ENCODE measurements around the gene ASXL3. TPM values are rescaled to one million over a fixed set of nuclear protein-coding genes. Genes with fewer than 3 reads are reported as not detected.

The ASXL3 gene
- polyA plus RNA-seq, 2 donors: 0.02 to 0.06 TPM

GRCh38 chr18:33666915-33667314 is 88.9 kb downstream of the ASXL3 start:
- 96 to 98% methylated on average over 2 of the region's 2 CpGs for WGBS, 2 donors
- Histone ChIP-seq H3K4me1 (ENCODE audit: control insufficient read depth in 2 of 2, insufficient read depth in 2 of 2, low read length in 1 of 2) (no peaks in the 10 kb centered on the region), H3K4me3 (ENCODE audit: low read depth in 1 of 2, low read length in 2 of 2) (no peak overlapping the region), H3K36me3 (ENCODE audit: control insufficient read depth in 2 of 2, insufficient read depth in 2 of 2, low read length in 1 of 2) (no peaks in the 10 kb centered on the region), H3K27ac (ENCODE audit: low read depth in 2 of 2, low read length in 1 of 2) (no peak overlapping the region), H3K9me3 (ENCODE audit: control insufficient read depth in 2 of 2, insufficient read depth in 1 of 2, low read depth in 1 of 2, low read length in 1 of 2) (no peaks in the 10 kb centered on the region), H3K27me3 (ENCODE audit: control insufficient read depth in 1 of 2, insufficient read depth in 2 of 2, low read length in 2 of 2) (no peaks in the 10 kb centered on the region)

- WGBS, 2 donors: 73 to 74% methylated on average over 5 of the region's 5 CpGs
- Histone ChIP-seq H3K4me3 (ENCODE audit: low read depth in 1 of 2, low read length in 2 of 2) (no peak overlapping the region), H3K36me3 (ENCODE audit: control insufficient read depth in 2 of 2, insufficient read depth in 2 of 2, low read length in 1 of 2) (no peaks in the 10 kb centered on the region), H3K27me3 (ENCODE audit: control insufficient read depth in 1 of 2, insufficient read depth in 2 of 2, low read length in 2 of 2) (no peaks in the 10 kb centered on the region), H3K4me1 (ENCODE audit: control insufficient read depth in 2 of 2, insufficient read depth in 2 of 2, low read length in 1 of 2) (no peaks in the 10 kb centered on the region), H3K27ac (ENCODE audit: low read depth in 2 of 2, low read length in 1 of 2) (no peak overlapping the region), H3K9me3 (ENCODE audit: control insufficient read depth in 2 of 2, insufficient read depth in 1 of 2, low read depth in 1 of 2, low read length in 1 of 2) (no peaks in the 10 kb centered on the region)
Observed at GRCh38 chr18:33669589-33669988, 91.6 kb downstream of the ASXL3 start.

- 92 to 95% methylated on average over 6 of the region's 6 CpGs for WGBS, 2 donors
- H3K27me3 ChIP-seq (ENCODE audit: control insufficient read depth in 1 of 2, insufficient read depth in 2 of 2, low read length in 2 of 2): no peaks in the 10 kb centered on the region
Observed at GRCh38 chr18:33670029-33670428, 92.0 kb downstream of the ASXL3 start.

GRCh38 chr18:33673689-33674088 is 95.7 kb downstream of the ASXL3 start:
- Histone ChIP-seq H3K9me3 (ENCODE audit: control insufficient read depth in 2 of 2, insufficient read depth in 1 of 2, low read depth in 1 of 2, low read length in 1 of 2) (no peaks in the 10 kb centered on the region), H3K27ac (ENCODE audit: low read depth in 2 of 2, low read length in 1 of 2) (no peak overlapping the region), H3K4me1 (ENCODE audit: control insufficient read depth in 2 of 2, insufficient read depth in 2 of 2, low read length in 1 of 2) (no peaks in the 10 kb centered on the region), H3K36me3 (ENCODE audit: control insufficient read depth in 2 of 2, insufficient read depth in 2 of 2, low read length in 1 of 2) (no peaks in the 10 kb centered on the region), H3K4me3 (ENCODE audit: low read depth in 1 of 2, low read length in 2 of 2) (no peak overlapping the region), H3K27me3 (ENCODE audit: control insufficient read depth in 1 of 2, insufficient read depth in 2 of 2, low read length in 2 of 2) (no peaks in the 10 kb centered on the region)
- 89 to 90% methylated on average over 4 of the region's 4 CpGs for WGBS, 2 donors

More at GRCh38 chr18:33670029-33670428, 92.0 kb downstream of the ASXL3 start:
- Histone ChIP-seq H3K9me3 (ENCODE audit: control insufficient read depth in 2 of 2, insufficient read depth in 1 of 2, low read depth in 1 of 2, low read length in 1 of 2) (no peaks in the 10 kb centered on the region), H3K4me3 (ENCODE audit: low read depth in 1 of 2, low read length in 2 of 2) (no peak overlapping the region), H3K27ac (ENCODE audit: low read depth in 2 of 2, low read length in 1 of 2) (no peak overlapping the region), H3K4me1 (ENCODE audit: control insufficient read depth in 2 of 2, insufficient read depth in 2 of 2, low read length in 1 of 2) (no peaks in the 10 kb centered on the region), H3K36me3 (ENCODE audit: control insufficient read depth in 2 of 2, insufficient read depth in 2 of 2, low read length in 1 of 2) (no peaks in the 10 kb centered on the region)

GRCh38 chr18:33676593-33676992 is 98.6 kb downstream of the ASXL3 start:
- no peaks in the 10 kb centered on the region for H3K36me3 ChIP-seq (ENCODE audit: control insufficient read depth in 2 of 2, insufficient read depth in 2 of 2, low read length in 1 of 2)
- no peaks in the 10 kb centered on the region for H3K9me3 ChIP-seq (ENCODE audit: control insufficient read depth in 2 of 2, insufficient read depth in 1 of 2, low read depth in 1 of 2, low read length in 1 of 2)
- WGBS, 2 donors: 61 to 62% methylated on average over 1 of the region's 1 CpG
- no peaks in the 10 kb centered on the region for H3K27me3 ChIP-seq (ENCODE audit: control insufficient read depth in 1 of 2, insufficient read depth in 2 of 2, low read length in 2 of 2)
- H3K4me1 ChIP-seq (ENCODE audit: control insufficient read depth in 2 of 2, insufficient read depth in 2 of 2, low read length in 1 of 2): no peaks in the 10 kb centered on the region
- H3K4me3 ChIP-seq (ENCODE audit: low read depth in 1 of 2, low read length in 2 of 2): no peak overlapping the region
- H3K27ac ChIP-seq (ENCODE audit: low read depth in 2 of 2, low read length in 1 of 2): no peak overlapping the region

GRCh38 chr18:33677891-33678290 is 99.9 kb downstream of the ASXL3 start:
- Histone ChIP-seq H3K36me3 (ENCODE audit: control insufficient read depth in 2 of 2, insufficient read depth in 2 of 2, low read length in 1 of 2) (no peaks in the 10 kb centered on the region), H3K27ac (ENCODE audit: low read depth in 2 of 2, low read length in 1 of 2) (no peak overlapping the region), H3K9me3 (ENCODE audit: control insufficient read depth in 2 of 2, insufficient read depth in 1 of 2, low read depth in 1 of 2, low read length in 1 of 2) (no peaks in the 10 kb centered on the region), H3K27me3 (ENCODE audit: control insufficient read depth in 1 of 2, insufficient read depth in 2 of 2, low read length in 2 of 2) (no peaks in the 10 kb centered on the region), H3K4me3 (ENCODE audit: low read depth in 1 of 2, low read length in 2 of 2) (no peak overlapping the region), H3K4me1 (ENCODE audit: control insufficient read depth in 2 of 2, insufficient read depth in 2 of 2, low read length in 1 of 2) (no peaks in the 10 kb centered on the region)
- 90 to 91% methylated on average over 2 of the region's 2 CpGs for whole genome bisulfite sequencing, 2 donors

GRCh38 chr18:33682436-33682835 is 104.4 kb downstream of the ASXL3 start:
- H3K9me3 ChIP-seq (ENCODE audit: control insufficient read depth in 2 of 2, insufficient read depth in 1 of 2, low read depth in 1 of 2, low read length in 1 of 2): no peaks in the 10 kb centered on the region
- WGBS, 2 donors: 96% methylated on average over 6 of the region's 6 CpGs
- H3K27me3 ChIP-seq (ENCODE audit: control insufficient read depth in 1 of 2, insufficient read depth in 2 of 2, low read length in 2 of 2): no peaks in the 10 kb centered on the region
- no peaks in the 10 kb centered on the region for H3K36me3 ChIP-seq (ENCODE audit: control insufficient read depth in 2 of 2, insufficient read depth in 2 of 2, low read length in 1 of 2)
- H3K27ac ChIP-seq (ENCODE audit: low read depth in 2 of 2, low read length in 1 of 2): no peak overlapping the region
- H3K4me3 ChIP-seq (ENCODE audit: low read depth in 1 of 2, low read length in 2 of 2): no peak overlapping the region
- no peaks in the 10 kb centered on the region for H3K4me1 ChIP-seq (ENCODE audit: control insufficient read depth in 2 of 2, insufficient read depth in 2 of 2, low read length in 1 of 2)

- Histone ChIP-seq H3K4me3 (ENCODE audit: low read depth in 1 of 2, low read length in 2 of 2) (no peak overlapping the region), H3K36me3 (ENCODE audit: control insufficient read depth in 2 of 2, insufficient read depth in 2 of 2, low read length in 1 of 2) (no peaks in the 10 kb centered on the region), H3K27me3 (ENCODE audit: control insufficient read depth in 1 of 2, insufficient read depth in 2 of 2, low read length in 2 of 2) (no peaks in the 10 kb centered on the region), H3K4me1 (ENCODE audit: control insufficient read depth in 2 of 2, insufficient read depth in 2 of 2, low read length in 1 of 2) (no peaks in the 10 kb centered on the region), H3K27ac (ENCODE audit: low read depth in 2 of 2, low read length in 1 of 2) (no peak overlapping the region), H3K9me3 (ENCODE audit: control insufficient read depth in 2 of 2, insufficient read depth in 1 of 2, low read depth in 1 of 2, low read length in 1 of 2) (no peaks in the 10 kb centered on the region)
- 81 to 85% methylated on average over 2 of the region's 2 CpGs for WGBS, 2 donors
Observed at GRCh38 chr18:33694593-33694992, 116.6 kb downstream of the ASXL3 start.

GRCh38 chr18:33696332-33697162 is 118.5 kb downstream of the ASXL3 start:
- no peaks in the 10 kb centered on the region for H3K27me3 ChIP-seq (ENCODE audit: control insufficient read depth in 1 of 2, insufficient read depth in 2 of 2, low read length in 2 of 2)
- no peak overlapping the region for H3K27ac ChIP-seq (ENCODE audit: low read depth in 2 of 2, low read length in 1 of 2)
- H3K4me3 ChIP-seq (ENCODE audit: low read depth in 1 of 2, low read length in 2 of 2): no peak overlapping the region
- H3K9me3 ChIP-seq (ENCODE audit: control insufficient read depth in 2 of 2, insufficient read depth in 1 of 2, low read depth in 1 of 2, low read length in 1 of 2): no peaks in the 10 kb centered on the region
- 80 to 81% methylated on average over 3 of the region's 3 CpGs for WGBS, 2 donors
- no peaks in the 10 kb centered on the region for H3K4me1 ChIP-seq (ENCODE audit: control insufficient read depth in 2 of 2, insufficient read depth in 2 of 2, low read length in 1 of 2)
- no peaks in the 10 kb centered on the region for H3K36me3 ChIP-seq (ENCODE audit: control insufficient read depth in 2 of 2, insufficient read depth in 2 of 2, low read length in 1 of 2)

GRCh38 chr18:33697498-33697897 is 119.5 kb downstream of the ASXL3 start:
- no peak overlapping the region for H3K4me3 ChIP-seq (ENCODE audit: low read depth in 1 of 2, low read length in 2 of 2)
- no peaks in the 10 kb centered on the region for H3K36me3 ChIP-seq (ENCODE audit: control insufficient read depth in 2 of 2, insufficient read depth in 2 of 2, low read length in 1 of 2)
- no peaks in the 10 kb centered on the region for H3K27me3 ChIP-seq (ENCODE audit: control insufficient read depth in 1 of 2, insufficient read depth in 2 of 2, low read length in 2 of 2)
- no peaks in the 10 kb centered on the region for H3K4me1 ChIP-seq (ENCODE audit: control insufficient read depth in 2 of 2, insufficient read depth in 2 of 2, low read length in 1 of 2)
- H3K27ac ChIP-seq (ENCODE audit: low read depth in 2 of 2, low read length in 1 of 2): no peak overlapping the region
- H3K9me3 ChIP-seq (ENCODE audit: control insufficient read depth in 2 of 2, insufficient read depth in 1 of 2, low read depth in 1 of 2, low read length in 1 of 2): no peaks in the 10 kb centered on the region
- 47 to 50% methylated on average over 2 of the region's 2 CpGs for WGBS, 2 donors

Measured in esophagus (tissue), 2 donors.